IMR-90 (cell line): ENCODE measurements around the gene EIF3L. TPM values are rescaled to one million over a fixed set of nuclear protein-coding genes. Genes with fewer than 3 reads are reported as not detected.

Experiments used
- ATAC-seq: fragments of 200-7000 bp; cut with Tn5 transposase; 2 replicates; pipeline ENCODE4 v1.9.1; 2020; ENCODE audit warnings: low read depth, mild to moderate bottlenecking, moderate library complexity
- BruUV-seq: library from RNA; stranded (reverse); fragments of 400-500 nt; replicated peaks from 2 replicates; lab custom pipeline; 2021; lab: Mats Ljungman, UMichigan
- CTCF ChIA-PET: fragments of 300-600 bp; formaldehyde crosslinking; extraction: SDS; loops from one replicate; lab custom pipeline; 2021; ENCODE audit warnings: antibody characterized with exemption; lab: Yijun Ruan, JAX
- POLR2A ChIA-PET: fragments of 300-600 bp; sonication (Branson Sonifier 250); formaldehyde crosslinking; loops from one replicate; lab custom pipeline; 2022; ENCODE audit warnings: antibody characterized with exemption; ENCODE audit not compliant: unreplicated experiment; lab: Charles Lee
- DNase-seq: peaks from one replicate; pipeline ENCODE4 v3.0.0; 2013
- H2AFZ ChIP-seq: replicated peaks from 2 replicates; pipeline ENCODE3; 2013; ENCODE audit warnings: low read length, mild to moderate bottlenecking; ENCODE audit not compliant: poor library complexity
- H2AK5ac ChIP-seq: 2 replicates; pipeline ENCODE4 v1.6.1; 2013; ENCODE audit warnings: low read depth, low read length, inconsistent platforms
- H2AK9ac ChIP-seq: replicated peaks from 2 replicates; pipeline ENCODE3; 2013; ENCODE audit warnings: mild to moderate bottlenecking, low read depth, low read length, moderate library complexity; ENCODE audit not compliant: poor library complexity
- H2BK120ac ChIP-seq: 2 replicates; pipeline ENCODE4 v1.6.1; 2013; ENCODE audit warnings: low read depth, low read length, inconsistent platforms
- H2BK15ac ChIP-seq: 3 replicates; pipeline ENCODE4 v1.6.1; 2013; ENCODE audit warnings: low read depth, low read length, inconsistent platforms
- H2BK20ac ChIP-seq: 2 replicates; pipeline ENCODE4 v1.6.1; 2013; ENCODE audit warnings: low read depth, mild to moderate bottlenecking, inconsistent platforms, low read length, moderate library complexity
- H2BK5ac ChIP-seq: 2 replicates; pipeline ENCODE4 v1.6.1; 2013; ENCODE audit warnings: mild to moderate bottlenecking, low read depth, low read length, inconsistent platforms; ENCODE audit not compliant: poor library complexity, severe bottlenecking
- H3K14ac ChIP-seq: replicated peaks from 2 replicates; pipeline ENCODE4 v1.6.1; 2013; ENCODE audit warnings: low read depth, low read length, inconsistent platforms
- H3K18ac ChIP-seq: 2 replicates; pipeline ENCODE4 v1.6.1; 2013; ENCODE audit warnings: low read depth, low read length, control low read depth
- H3K23ac ChIP-seq: 2 replicates; pipeline ENCODE4 v1.6.1; 2013; ENCODE audit warnings: low read depth, low read length, inconsistent platforms
- H3K27ac ChIP-seq: 2 replicates; pipeline ENCODE4 v1.5.1; 2013; ENCODE audit warnings: mild to moderate bottlenecking, control low read depth, low read length; ENCODE audit not compliant: insufficient read depth
- H3K27me3 ChIP-seq: 2 replicates; pipeline ENCODE4 v1.6.1; 2013; ENCODE audit warnings: low read length; ENCODE audit not compliant: control insufficient read depth, insufficient read depth
- H3K36me3 ChIP-seq: 2 replicates; pipeline ENCODE4 v1.6.1; 2013; ENCODE audit warnings: low read length, mixed read lengths; ENCODE audit not compliant: control insufficient read depth, insufficient read depth
- H3K4ac ChIP-seq: 2 replicates; pipeline ENCODE4 v1.6.1; 2013; ENCODE audit warnings: low read depth, low read length, inconsistent platforms
- H3K4me1 ChIP-seq: 2 replicates; pipeline ENCODE4 v1.6.1; 2013; ENCODE audit warnings: low read length, mixed read lengths; ENCODE audit not compliant: control insufficient read depth, insufficient read depth
- H3K4me2 ChIP-seq: 2 replicates; pipeline ENCODE4 v1.6.1; 2013; ENCODE audit warnings: low read depth, mild to moderate bottlenecking, control low read depth, low read length, moderate library complexity
- H3K4me3 ChIP-seq: 2 replicates; pipeline ENCODE4 v1.5.1; 2013; ENCODE audit warnings: low read depth, mild to moderate bottlenecking, control low read depth, low read length, moderate library complexity; ENCODE audit not compliant: insufficient read depth
- H3K56ac ChIP-seq: 2 replicates; pipeline ENCODE4 v1.6.1; 2013; ENCODE audit warnings: low read length, inconsistent platforms; ENCODE audit not compliant: insufficient read depth; ENCODE audit errors: extremely low read depth
- H3K79me1 ChIP-seq, 2 experiments: 2 replicates each; pipeline ENCODE4 v1.6.1; 2013; ENCODE audit warnings: low read length in 2 of 2, inconsistent platforms in 1 of 2, low read depth in 1 of 2
- H3K9ac ChIP-seq: 2 replicates; pipeline ENCODE4 v1.6.1; 2013; ENCODE audit warnings: low read depth, low read length, control low read depth
- H3K9me1 ChIP-seq: 2 replicates; pipeline ENCODE4 v1.6.1; 2013; ENCODE audit warnings: low read length, inconsistent platforms; ENCODE audit not compliant: insufficient read depth
- H3K9me3 ChIP-seq: 2 replicates; pipeline ENCODE4 v1.6.1; 2013; ENCODE audit warnings: low read length; ENCODE audit not compliant: control insufficient read depth, insufficient read depth
- H4K20me1 ChIP-seq: 2 replicates; pipeline ENCODE4 v1.6.1; 2013; ENCODE audit warnings: low read length, inconsistent platforms; ENCODE audit not compliant: insufficient read depth
- H4K5ac ChIP-seq: 2 replicates; pipeline ENCODE4 v1.6.1; 2013; ENCODE audit warnings: mild to moderate bottlenecking, low read depth, low read length, control low read depth
- H4K8ac ChIP-seq, 2 experiments: 2 replicates each; pipeline ENCODE4 v1.6.1; 2013; ENCODE audit warnings: low read depth in 2 of 2, low read length in 2 of 2, control low read depth in 1 of 2, inconsistent platforms in 1 of 2
- H4K91ac ChIP-seq: 2 replicates; pipeline ENCODE4 v1.6.1; 2013; ENCODE audit warnings: low read depth, low read length, inconsistent platforms; ENCODE audit not compliant: insufficient read depth
- BHLHE40 ChIP-seq: fragments of 150-350 bp; IDR thresholded peaks from 2 replicates; pipeline ENCODE4 v1.6.1; 2016; ENCODE audit warnings: mild to moderate bottlenecking, low read depth, low read length
- CHD1 ChIP-seq: IDR thresholded peaks from 2 replicates; pipeline ENCODE4 v1.6.1; 2012; ENCODE audit warnings: low read depth, low read length, improper control_type of control experiment
- FOS ChIP-seq: fragments of 150-350 bp; IDR thresholded peaks from 2 replicates; pipeline ENCODE4 v1.6.1; 2016; ENCODE audit warnings: low read depth, low read length
- MAFK ChIP-seq: IDR thresholded peaks from 2 replicates; pipeline ENCODE4 v1.6.1; 2012; ENCODE audit warnings: low read depth, low read length, improper control_type of control experiment
- MAZ ChIP-seq: IDR thresholded peaks from 2 replicates; pipeline ENCODE4 v1.6.1; 2012; ENCODE audit warnings: low read depth, mild to moderate bottlenecking, low read length, improper control_type of control experiment, moderate library complexity, borderline replicate concordance
- MXI1 ChIP-seq: IDR thresholded peaks from 2 replicates; pipeline ENCODE4 v1.6.1; 2012; ENCODE audit warnings: low read depth, mild to moderate bottlenecking, low read length, moderate library complexity, borderline replicate concordance
- POLR2A ChIP-seq: IDR thresholded peaks from 2 replicates; pipeline ENCODE4 v1.6.1; 2012; ENCODE audit warnings: mild to moderate bottlenecking, low read depth, low read length
- RFX5 ChIP-seq: IDR thresholded peaks from 2 replicates; pipeline ENCODE4 v1.8.0; 2012; ENCODE audit warnings: low read depth, mild to moderate bottlenecking, low read length, moderate library complexity
- SMC3 ChIP-seq: fragments of 150-350 bp; IDR thresholded peaks from 2 replicates; pipeline ENCODE4 v1.6.1; 2016; ENCODE audit warnings: low read depth, mild to moderate bottlenecking, antibody characterized with exemption, low read length, moderate library complexity
- WGBS, 2 experiments: methylation state at CpG; one replicate each; pipeline versions ENCODE4 v1.1.5 to v1.1.7; 2013; ENCODE audit warnings: missing lambda C conversion rate in 2 of 2; ENCODE audit not compliant: insufficient read length in 1 of 2; ENCODE audit errors: extremely low coverage in 2 of 2; 5-methylcytosine and 5-hydroxymethylcytosine counted together
- dilution Hi-C: fragments of 300-500 bp; cut with HindIII; formaldehyde crosslinking; loops from one replicate; pipeline ENCODE4 v1.14.3; 2018; ENCODE audit warnings: low sequenced_read_pairs; ENCODE audit not compliant: unreplicated experiment
- in situ Hi-C: fragments of 300-500 bp; cut with MboI; formaldehyde crosslinking; loops from 3 replicates; pipeline ENCODE4 v1.14.3; 2019; ENCODE audit warnings: low sequenced_read_pairs, inconsistent platforms, mixed read lengths
- intact Hi-C: fragments of 100-400 bp; cut with micrococcal nuclease; formaldehyde crosslinking; loops from 2 replicates; pipeline ENCODE4 v1.10.0; 2022
- polyA plus RNA-seq, 3 experiments: library from polyadenylated mRNA; depleted of rRNA; stranded (reverse); fragments of >200 nt; gene quantifications; 2 replicates each; pipeline ENCODE4 v1.2.3, GENCODE V29; 2012; ENCODE audit warnings: low replicate concordance in 1 of 3
- total RNA-seq: library from RNA; depleted of rRNA; stranded (reverse); fragments of >200 nt; gene quantifications from 2 replicates; pipeline ENCODE4 v1.2.3, GENCODE V29; 2012

The EIF3L gene
- total and polyA plus RNA-seq, 2 of the 4 experiments (the other 2 are of a cell fraction): 391 to 593 TPM

- no peak for TF ChIP-seq MAZ
- no peak for TF ChIP-seq MAFK
Observed at GRCh38 chr22:37824674-37825641, 24.3 kb upstream of the EIF3L start (continued).

DNA sequence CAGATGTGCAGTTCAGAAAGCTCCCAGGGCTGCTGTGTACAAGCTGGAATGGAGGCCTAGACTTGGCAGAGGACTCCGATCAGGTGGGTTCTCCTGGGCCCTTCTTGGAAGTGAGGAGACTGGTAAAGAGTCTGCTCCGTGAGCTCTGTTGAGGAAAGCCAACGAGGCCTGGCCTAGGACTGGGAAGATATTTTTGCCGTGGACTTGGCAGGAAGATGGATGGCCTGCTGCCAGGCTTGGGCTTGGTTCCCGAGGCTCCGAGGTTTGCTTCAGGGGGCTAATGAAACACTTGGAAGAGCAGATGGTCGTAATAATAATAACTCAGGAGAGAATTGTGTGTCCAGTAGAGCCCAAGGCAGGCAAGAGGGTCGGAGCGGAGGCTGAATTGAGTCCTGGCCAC, 22.2 kb upstream of the EIF3L start:
- Histone ChIP-seq H4K5ac (no peak overlapping the region), H3K9me3 (no peaks in the 10 kb centered on the region), H2AFZ (no peak overlapping the region), H2BK15ac (no peak overlapping the region), H4K8ac (no peak overlapping the region), H3K23ac (no peak overlapping the region), H2BK120ac (no peak overlapping the region), H4K91ac (no peak overlapping the region), H3K4me2 (no peak overlapping the region), H2BK20ac (no peak overlapping the region), H2AK9ac (no peak overlapping the region), H3K27me3 (peaks cover 25% of the 10 kb centered on the region), H3K56ac (no peak overlapping the region), H3K18ac (no peak overlapping the region), H3K36me3 (peaks cover 17% of the 10 kb centered on the region), H3K9me1 (no peaks in the 10 kb centered on the region), H3K79me1 (no peaks in the 10 kb centered on the region), H3K27ac (no peak overlapping the region), H3K4me3 (no peak overlapping the region), H3K4me1 (no peaks in the 10 kb centered on the region), H2AK5ac (no peak overlapping the region), H3K4ac (no peak overlapping the region), H4K20me1 (no peaks in the 10 kb centered on the region), H3K9ac (no peak overlapping the region), H3K14ac (no peak overlapping the region), H2BK5ac (no peak overlapping the region)
- in situ Hi-C loops (no loop called here), intact Hi-C loops (no loop called here), dilution Hi-C loops (no loop called here)
- BruUV-seq: no TSS peak
- 64% methylated on average over 5 of the region's 9 CpGs; no CpG with 5 or more reads in 1 of the 2 experiments for WGBS, 2 experiments
- no peak; the same call in 1 of the 2 replicates for ATAC-seq
- ChIA-PET CTCF (no interaction called here), POLR2A (no interaction called here)
- no peak for TF ChIP-seq SMC3
- no peak for TF ChIP-seq MAFK
- TF ChIP-seq CHD1: no peak
- no peak for TF ChIP-seq MXI1
- no peak for TF ChIP-seq FOS
- TF ChIP-seq POLR2A: no peak
- no peak for TF ChIP-seq BHLHE40
- no peak for TF ChIP-seq RFX5
- no peak for TF ChIP-seq MAZ
- DNase-seq: no peak
